GM21367 (cell line): ENCODE measurements around the gene IL4I1.
"Not testable (repeated sequence)": the region's sequence is repeated elsewhere in the genome, so short reads cannot be mapped to it uniquely, and the experiment has no call there.

Source experiments
- ATAC-seq: cut with Tn5 transposase; IDR thresholded peaks from one replicate; pipeline ENCODE4 v1.9.1; 2021; ENCODE audit not compliant: unreplicated experiment

IL4I1 gene

DNA sequence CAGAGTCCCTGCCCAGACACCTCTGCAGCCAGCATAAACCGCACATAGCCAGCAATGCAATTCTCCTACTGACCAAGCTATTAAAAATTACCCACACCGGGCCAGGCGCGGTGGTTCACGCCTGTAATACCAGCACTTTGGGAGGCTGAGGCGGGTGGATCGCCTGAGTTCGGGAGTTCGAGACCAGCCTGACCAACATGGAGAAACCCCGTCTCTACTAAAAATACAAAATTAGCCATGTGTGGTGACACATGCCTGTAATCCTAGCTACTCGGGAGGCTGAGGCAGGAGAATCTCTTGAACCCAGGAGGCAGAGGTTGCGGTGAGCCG is 28.2 kb upstream of the IL4I1 start:
- ATAC-seq: not testable (repeated sequence)

DNA sequence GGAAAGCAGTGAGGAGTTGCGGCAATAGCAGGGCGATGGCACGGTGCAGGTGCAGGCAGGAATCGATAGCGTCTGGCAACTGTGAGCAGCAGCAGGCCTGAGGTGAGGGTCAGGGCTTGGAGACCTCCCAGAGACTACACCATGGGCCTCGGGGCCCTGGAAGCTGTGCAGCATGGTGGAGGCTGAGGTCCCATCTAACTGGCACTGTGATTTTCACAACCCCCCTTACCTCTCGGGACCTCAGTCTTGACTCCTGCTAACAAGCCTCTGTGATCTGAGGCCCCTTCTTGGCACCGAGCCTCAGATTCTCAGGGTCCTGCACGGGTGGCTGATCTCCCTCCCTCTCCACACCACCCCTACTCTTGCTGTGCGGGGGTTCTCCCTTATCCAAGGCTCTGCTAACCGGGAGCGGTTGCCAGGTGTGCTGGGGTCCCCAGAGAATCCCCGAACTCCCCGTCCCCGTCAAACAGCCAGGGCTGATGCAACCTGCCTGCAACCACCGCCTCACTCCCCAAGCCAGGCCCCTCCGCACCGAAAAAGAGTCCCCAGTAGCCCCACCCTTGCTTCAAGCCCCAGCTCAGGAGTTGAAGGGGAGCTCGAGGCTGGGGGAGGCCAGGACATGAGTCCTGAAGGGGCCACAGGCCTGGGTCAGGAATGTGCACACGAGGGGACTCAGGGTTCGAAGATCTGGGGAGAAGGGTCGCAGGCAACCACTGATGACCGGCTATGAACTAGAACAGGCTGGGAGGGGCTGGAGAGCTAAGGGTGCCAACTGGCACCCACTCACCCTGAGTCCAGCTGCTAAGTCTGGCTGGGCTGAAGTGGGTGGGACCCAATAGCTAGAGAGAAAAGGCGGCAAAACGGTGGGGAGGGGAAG is 27.6 kb upstream of the IL4I1 start:
- no peak for ATAC-seq

DNA sequence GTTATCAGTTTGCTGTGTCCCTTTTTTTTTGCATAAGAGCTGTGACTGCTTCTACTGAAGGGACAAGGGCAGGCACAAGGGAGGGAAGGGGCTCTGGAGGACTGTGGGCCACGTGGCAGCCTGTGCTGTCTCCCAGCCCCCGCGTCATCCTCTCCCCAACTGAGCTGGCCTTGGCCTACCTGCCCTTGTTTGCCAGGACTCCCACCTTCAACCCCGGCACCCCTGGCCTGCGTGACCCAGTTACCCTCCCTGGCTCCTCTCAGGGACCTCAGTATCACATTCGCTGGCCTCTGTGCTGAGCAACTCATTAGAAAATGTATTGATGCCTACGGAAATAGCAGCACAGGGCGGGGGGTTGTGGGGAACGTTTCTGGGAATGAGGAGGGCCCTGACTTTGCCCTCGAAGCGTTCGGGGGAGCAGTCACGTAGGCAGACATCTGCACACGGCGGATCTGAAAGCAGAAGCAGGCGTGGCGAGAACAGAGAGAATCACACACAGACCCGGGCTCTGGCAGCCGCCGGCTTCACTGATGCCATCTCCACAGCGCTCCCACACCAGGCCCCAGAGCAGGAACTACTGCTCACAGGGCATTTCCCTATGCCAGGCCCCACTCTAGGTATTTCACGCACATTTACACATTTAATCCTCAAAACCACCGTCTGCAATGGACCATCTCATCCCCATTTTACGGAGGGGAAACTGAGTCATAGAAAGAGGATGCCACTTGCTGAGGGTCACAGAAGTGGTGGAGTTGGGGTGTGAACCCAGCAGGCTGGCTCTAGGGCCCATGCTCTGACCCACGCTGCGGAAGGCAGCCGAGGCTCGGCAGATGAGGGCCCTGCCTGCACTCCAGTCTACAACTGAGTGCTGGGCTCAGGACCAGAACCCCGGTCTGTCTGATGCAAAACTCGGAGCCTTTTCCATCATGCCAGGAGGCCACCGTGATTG is 26.6 kb upstream of the IL4I1 start:
- no peak for ATAC-seq

DNA sequence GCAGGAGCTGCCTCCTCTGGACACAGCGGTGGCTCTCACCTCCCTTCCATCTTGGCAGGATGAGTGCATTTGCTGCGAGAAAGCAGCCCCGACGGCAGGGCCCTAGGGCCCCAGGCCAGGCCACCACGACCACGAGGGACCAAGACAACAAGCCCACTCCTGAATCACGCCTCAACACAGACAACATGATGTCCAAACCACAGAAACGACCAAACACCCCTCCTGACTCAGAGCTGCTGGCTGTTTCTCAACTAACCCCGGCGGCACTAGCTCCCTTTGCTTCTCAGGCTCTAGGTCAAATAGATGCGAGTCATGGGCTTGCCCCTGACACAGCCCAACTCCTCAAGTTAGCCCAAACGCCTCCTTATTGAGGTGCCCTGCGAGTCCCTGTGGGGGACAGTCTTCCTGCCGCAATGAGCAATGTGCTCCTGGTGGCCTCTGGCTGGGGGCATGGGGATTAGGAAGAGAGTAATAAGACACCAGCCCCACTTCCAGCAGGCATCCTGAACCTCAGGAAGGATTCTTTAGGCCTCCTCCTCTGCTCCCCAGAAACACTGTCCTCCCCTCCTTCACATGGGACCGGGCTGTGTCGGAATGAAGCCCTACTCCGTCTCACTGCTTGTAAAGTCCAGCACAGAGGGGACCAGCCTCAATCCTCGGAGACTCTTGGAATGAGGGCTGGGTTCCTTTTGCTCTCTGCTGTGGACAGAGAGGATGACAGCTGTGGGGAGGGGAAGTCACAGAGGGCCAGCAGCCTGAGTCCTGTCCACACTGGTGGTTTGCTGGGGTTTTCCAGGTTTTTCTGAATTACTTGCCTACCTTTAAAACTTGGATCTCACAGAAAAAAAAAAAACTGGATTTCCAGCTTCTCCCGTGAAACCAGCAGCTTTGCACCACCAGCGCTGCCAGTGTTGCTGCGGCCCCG is 25.4 kb upstream of the IL4I1 start:
- ATAC-seq: no peak

DNA sequence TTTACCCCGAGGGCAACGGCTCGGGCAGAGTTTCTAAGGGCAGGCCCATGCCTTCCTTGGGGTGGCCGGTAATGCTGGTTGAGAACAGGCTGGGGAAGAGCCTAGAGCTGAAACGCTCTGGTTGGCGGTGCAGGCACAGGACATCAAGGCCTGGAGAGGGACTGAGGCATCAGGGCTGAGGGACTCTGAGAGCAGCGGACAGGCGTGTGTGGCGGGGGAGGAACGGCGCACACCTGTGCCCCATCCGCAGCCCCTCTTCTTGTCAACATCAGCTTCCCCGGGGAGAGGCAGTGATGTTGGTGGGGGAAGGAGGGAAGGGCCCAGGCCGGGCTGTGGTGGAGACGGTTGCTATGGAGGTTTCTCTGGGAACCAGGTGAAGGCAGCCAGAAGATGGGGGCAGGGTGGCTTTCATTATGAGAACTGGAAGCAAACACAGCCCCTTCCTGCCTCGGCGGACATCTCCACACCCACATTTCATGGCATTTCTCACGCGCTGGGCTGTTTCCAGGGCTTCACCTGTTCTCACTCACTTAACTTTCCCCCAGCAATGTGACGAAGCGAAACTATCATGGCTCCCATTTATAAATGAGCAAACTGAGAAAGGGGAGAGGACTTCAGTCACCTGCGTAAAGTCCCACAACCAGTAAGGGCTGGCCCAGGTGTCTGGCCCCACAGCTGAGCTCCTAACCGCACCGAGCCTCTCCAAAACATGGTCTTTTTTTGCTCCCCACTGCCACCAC is 24.1 kb upstream of the IL4I1 start:
- no peak for ATAC-seq

DNA sequence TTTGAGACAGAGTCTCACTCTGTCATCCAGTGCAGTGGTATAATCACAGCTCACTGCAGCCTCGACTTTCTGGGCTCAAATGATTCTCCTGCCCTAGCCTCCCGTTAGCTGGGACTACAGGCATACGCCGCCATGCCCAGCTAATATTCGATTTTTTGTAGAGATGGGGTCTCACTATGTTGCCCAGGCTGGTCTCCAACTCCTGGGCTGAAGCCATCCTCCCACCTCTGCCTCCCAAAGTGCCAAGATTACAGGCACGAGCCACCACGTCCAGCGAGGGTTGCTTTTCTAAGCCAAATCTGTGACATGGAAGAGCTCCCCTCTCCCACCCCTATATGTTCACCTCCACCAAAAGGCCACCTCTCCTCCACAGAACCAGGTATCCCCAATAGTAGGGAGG is 21.4 kb upstream of the IL4I1 start:
- no peak for ATAC-seq

DNA sequence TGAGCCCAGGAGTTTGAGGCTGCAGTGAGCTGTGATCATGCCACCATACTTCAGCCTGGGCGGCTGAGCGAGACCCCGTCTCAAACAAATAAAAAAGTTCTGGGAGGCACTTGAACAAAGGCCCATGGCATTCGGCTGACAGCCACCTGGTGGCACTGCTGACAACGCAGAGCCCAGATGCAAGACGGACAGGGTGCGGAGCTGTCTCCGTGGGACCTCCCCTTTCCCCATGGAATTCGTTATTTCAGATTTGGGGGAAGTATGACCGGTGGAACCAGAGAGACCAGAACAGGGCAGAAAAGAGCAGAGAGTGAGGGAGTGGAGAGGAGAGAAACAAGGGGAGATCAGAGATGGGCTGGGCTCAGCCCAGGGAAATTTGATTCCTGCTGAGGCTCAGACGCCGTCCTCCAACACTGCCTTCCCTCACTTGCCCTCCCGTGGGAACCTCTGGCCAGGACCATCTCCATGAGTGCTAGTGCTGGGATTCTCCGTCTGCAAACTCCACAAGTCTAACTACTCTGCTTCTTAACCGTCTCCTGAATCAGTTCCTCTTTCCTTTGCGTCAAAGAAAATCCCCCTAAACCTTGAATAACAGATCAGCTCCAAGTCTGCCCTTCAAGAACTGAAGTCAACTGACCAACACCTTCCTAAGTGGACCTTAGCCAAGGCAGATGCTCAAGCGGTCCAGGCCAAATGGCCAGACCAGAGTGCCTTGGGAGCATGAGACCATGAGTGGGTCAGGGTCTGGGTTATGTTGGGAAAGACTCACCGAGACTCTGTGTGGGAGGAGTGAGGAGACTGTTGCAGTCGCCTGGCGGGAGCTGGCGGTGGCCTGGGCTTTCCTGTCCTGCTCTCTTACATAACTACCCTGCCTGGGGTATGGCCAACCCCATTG is 20.4 kb upstream of the IL4I1 start:
- ATAC-seq: no peak

DNA sequence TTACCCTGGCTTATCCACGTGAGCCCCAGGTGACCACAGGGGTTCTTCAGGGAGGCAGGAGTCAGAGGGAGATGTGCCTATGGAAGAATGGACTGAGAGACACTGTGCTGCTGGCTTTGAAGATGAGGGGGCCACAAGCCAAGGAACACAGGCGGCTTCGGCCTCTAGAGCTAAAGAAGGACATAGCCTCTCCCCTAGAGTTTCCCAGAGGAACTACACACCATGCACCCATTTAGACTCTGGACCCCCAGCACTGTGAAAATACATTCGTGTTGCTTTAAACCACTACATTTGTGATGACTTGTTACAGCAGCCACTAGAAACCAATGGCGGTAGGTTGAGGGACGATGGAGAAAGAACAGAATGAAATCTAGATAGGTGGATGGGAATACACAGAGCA is 18.6 kb upstream of the IL4I1 start:
- ATAC-seq: no peak

DNA sequence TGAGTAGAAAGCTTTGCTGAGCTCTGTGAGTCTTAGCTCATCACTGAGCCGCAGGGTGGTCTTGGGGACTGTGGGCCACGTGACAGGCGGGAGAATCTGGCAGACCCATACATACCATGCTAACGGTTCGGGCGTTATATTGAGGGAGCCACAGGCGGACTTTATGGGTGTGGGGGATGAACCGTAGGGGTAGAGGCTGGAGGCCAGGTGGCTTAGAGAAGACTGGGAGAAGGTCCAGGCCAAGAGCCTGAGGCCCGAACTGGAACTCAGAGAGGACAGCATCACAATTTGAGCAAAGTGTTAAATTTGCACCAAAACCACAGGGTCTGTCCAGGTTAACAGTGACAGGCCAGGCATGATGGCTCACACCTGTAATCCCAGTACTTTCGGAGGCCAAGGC is 17.0 kb upstream of the IL4I1 start:
- ATAC-seq: no peak

DNA sequence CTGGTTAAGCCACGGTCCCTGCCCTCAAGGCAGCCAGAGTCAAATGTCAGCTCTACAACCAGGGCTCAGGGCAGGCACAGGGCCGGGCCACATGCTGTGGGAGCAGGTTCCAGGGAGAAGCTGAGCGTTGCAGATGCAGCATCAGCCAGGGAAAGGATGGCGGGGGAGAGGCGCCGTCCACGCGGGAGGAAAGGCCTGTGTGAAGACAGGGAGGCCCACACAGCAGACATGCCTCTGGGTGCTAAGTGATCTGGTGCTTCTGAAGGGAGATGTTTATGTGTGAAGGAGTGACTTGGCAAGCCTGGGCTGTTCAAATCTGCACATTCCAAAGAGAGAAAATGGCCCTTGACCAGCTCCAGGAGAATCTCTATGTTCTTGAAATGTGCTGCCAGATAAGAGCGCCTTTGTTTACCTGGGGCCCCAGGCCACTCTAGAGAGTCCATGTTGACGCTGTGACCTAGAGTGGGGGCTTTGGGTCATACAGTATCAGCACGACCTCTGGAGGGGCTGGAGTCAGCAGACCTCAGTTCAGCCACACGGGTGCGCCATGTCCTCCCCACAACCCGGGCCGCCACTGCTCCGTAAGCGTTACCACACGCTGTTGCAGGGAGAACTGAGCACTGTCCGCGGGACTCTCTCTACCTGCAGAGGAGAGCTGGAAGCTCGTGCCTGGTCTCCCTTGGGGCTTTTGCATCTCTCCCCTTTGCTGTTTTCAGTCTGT is 16.4 kb upstream of the IL4I1 start:
- no peak for ATAC-seq

DNA sequence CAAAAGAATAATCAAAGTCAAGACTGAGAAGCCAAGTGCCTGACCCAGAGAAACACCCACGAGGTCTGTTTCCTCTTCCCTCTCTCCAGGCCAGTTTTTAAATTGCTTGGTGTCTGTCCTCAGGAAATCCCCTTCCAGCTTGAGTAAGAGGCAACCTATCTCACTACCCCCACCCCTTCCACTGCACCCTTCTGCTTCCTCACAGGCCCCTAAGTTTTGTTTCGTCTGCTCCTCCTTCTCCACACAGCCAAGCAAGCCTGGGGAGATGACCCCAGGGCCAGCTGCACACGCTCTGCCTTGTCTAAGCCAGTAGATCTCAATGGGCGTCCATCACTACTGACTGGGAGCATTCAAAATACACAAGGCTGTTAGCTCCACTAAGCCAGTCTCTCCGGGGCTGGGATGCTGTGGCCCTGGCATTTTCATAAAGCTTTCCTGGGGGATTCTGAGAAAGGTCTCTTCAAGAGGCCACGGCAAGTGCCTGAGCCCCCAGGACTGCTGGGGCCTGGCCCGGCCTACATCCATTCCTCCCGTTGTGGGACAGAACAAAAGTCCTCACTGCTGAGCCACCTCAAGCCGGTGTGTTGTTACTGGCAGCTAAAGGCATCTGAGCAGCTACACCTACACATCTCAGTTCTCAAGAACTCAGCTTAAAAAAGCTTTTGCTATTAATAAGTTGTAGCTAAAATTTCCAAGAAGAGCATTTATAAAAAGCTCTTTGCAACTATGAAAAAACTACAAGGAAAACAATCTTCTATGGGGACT is 14.9 kb upstream of the IL4I1 start:
- no peak for ATAC-seq

DNA sequence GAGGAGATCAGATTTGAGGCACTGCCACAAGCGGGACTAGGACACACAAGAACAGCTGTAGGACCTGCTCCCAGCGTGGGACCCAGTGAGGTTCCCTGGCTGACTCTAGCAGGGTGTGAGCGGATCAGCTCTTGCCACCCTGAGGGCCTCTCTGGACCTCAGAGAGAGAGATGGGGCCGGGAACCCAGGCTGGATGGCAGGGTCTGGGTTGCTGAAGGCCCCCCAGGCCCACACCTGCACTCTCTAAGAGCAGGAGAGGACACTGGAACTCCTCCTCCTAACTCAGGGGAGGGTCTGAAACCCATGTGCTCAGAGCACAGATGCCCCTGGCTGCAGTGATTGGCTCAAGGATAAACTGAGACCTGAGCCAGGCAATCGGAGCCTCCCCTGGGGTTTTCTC is 13.5 kb upstream of the IL4I1 start:
- ATAC-seq: no peak

DNA sequence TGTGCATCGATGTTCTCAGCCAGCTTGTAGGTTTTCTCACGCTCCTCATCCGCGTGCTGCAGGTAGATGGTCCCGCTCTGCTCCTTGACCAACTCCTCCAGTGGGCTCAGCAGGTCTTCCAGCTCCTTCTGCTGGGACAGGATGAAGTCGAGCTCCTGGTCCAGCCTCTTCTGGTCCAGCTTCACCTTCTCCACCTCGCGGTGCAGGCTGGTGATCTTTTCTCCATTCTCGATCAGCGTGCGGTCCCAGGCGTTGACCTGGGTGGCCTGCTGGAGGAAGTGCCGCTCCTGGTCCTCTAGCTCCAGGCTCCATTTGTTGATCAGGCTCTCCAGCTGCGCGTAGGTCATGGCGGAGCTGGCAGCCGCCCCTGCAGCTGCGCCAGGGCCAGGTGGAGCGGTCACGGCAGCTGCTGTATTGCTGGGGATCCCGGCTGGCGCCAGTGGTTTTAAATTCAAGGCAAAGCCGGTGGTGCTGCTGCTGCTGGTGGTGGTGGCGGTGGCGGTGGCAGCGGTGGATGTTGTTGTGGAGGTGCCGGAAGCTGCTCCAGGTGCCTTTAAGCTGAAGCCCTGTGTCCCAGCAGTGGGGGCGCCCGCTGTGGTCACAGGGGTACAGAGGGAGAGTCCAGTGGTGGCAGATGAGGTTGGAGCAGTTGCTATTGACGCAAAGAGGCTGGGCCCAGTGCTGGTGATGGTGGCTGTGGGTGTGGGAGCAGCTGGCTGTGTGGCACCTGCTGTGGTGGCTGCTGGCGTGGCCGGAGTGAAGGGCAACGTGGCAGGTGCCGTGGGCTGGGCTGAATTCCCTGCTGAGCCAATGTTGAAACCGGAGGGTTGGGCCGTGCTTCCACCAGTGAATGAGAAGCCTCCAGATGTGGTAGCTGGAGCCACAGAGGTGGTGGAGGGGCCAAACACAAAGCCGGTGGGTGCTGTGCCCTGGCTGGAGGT is 12.1 kb upstream of the IL4I1 start:
- no peak for ATAC-seq

DNA sequence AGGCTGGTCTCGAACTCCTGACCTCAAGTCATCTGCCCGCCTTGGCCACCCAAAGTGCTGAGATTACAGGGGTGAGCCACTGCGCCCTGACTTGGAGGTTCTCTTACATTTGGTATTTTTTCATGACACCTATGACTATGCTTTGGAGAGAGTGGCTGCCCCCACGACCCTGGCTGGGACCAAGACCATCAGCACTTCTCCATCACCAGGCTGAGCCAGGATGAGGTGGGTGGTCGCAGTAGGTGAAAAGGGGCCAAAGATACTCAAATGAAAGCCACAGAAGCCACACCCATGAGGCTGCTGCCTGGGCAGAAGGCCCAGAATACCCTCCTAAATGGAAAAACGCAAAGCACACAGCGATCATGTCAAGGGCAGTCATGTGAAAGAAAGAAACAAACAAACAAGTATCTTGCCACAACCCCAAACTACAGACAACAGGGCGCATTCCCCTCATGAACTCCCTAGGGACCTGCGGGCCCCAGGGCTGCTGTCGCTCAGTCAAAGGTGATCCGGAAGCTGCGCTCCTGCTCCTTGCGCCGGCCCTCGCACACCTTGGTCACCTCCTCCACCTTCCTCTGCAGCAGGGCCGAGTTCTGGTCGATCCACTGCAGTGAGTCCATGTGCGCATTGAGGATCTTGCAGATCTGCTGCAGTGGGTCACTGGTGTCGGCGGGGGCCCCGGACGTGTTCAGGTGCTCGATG is 11.2 kb upstream of the IL4I1 start:
- no peak for ATAC-seq

DNA sequence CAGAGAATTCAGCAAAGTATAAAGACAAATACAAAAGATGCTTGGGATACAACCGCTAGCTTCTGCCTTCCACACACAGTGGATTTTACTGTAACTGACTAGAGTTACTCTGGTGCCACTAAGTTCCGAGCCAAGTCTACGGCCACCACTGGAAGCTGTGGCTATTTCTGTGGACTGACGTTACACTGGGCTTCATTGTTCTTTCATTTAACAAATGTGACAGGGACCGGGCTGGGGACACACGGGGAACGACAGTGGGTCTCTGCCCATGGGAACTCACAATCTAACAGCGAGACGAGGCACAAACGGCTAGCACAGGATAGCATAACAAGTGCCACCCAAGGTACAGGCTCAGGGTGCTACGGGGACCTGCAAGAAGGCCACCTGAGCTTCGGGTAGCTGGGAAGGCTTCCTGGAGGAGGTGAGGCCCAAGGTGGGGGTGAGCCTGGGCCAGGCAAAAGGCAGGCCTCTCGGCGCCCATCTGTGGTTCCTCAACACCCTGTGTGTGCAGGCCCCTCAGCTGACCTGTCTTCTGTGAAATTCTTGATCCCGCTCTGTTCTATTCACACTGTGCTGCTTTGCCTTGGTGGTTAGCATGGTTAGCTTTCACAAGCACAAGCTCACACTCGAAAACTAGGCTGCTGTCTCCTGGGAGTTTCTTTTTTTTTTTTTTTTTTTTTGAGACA is 10.3 kb upstream of the IL4I1 start:
- ATAC-seq: no peak

DNA sequence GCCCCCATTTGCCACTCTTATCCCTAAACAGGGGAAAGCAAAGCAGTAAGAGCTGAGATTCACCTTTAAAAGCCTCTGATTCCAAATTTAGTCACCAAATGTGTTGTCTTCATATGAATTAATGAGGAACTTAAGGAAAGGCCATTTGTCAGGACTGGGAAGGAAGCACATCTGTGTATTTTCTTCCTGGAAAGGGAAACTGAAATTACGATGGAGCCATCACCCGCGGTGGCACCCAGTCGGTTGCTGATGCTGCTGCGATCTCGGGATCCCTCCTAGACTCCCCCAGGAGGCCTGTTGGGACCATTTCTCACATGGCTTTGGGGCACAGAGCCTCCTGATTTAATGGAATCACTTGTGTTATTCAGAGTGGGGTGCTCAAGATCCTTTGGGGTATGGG is 7.4 kb upstream of the IL4I1 start:
- no peak for ATAC-seq
